GM12878 (cell line): ENCODE results near the gene LTB4R. TPM values are rescaled to one million over a fixed set of nuclear protein-coding genes. Genes with fewer than 3 reads are reported as not detected.

Experiments used
- ATAC-seq: fragments of 200-7000 bp; cut with Tn5 transposase; 3 replicates; pipeline ENCODE4 v1.9.1; 2020; ENCODE audit warnings: mild to moderate bottlenecking, moderate library complexity
- BruUV-seq: library from RNA; stranded (reverse); fragments of 400-500 nt; replicated peaks from 2 replicates; lab custom pipeline; 2021; lab: Mats Ljungman, UMichigan
- CTCF ChIA-PET: fragments of 300-600 bp; sonication (Branson Sonifier 250); formaldehyde crosslinking; extraction: SDS; loops from one replicate; lab custom pipeline; 2021; ENCODE audit warnings: inconsistent platforms; lab: Yijun Ruan, JAX
- POLR2A ChIA-PET: fragments of 350-600 bp; formaldehyde crosslinking; extraction: SDS; loops from one replicate; lab custom pipeline; 2021; ENCODE audit warnings: inconsistent platforms; lab: Charles Lee
- RAD21 ChIA-PET: fragments of 300-600 bp; sonication (Branson Sonifier 250); formaldehyde crosslinking; loops from one replicate; lab custom pipeline; 2023; ENCODE audit warnings: antibody characterized with exemption; ENCODE audit not compliant: unreplicated experiment; lab: Charles Lee
- SMC1A ChIA-PET: fragments of 300-600 bp; sonication (Branson Sonifier 250); formaldehyde crosslinking; loops from one replicate; lab custom pipeline; 2023; ENCODE audit not compliant: unreplicated experiment, uncharacterized antibody; lab: Charles Lee
- DNase-seq: peaks from one replicate; pipeline ENCODE4 v3.0.0-alpha.2; 2011; ENCODE audit warnings: low read depth, low spot score
- FAIRE-seq: peaks from 3 replicates; lab custom pipeline; 2011; peaks lifted over from hg19 to GRCh38; lab: Jason Lieb, UNC
- H2AFZ ChIP-seq: 2 replicates; pipeline ENCODE4 v1.6.0; 2011; ENCODE audit warnings: low read depth, low read length, control low read depth; ENCODE audit not compliant: control insufficient read depth
- H3K27ac ChIP-seq: 2 replicates; pipeline ENCODE4 v1.5.1; 2011; ENCODE audit warnings: control low read depth; ENCODE audit not compliant: control insufficient read depth, insufficient read depth
- H3K27me3 ChIP-seq, 2 experiments: replicated peaks in 1 of 2; 2 replicates each; pipeline versions ENCODE4 v1.6.0 to v1.6.1; 2011; ENCODE audit warnings: low read length in 1 of 2; ENCODE audit not compliant: control insufficient read depth in 2 of 2, insufficient read depth in 2 of 2
- H3K36me3 ChIP-seq, 2 experiments: 2 replicates each; pipeline ENCODE4 v1.5.1; 2011; ENCODE audit warnings: low read length in 1 of 2; ENCODE audit not compliant: control insufficient read depth in 2 of 2, insufficient read depth in 2 of 2
- H3K4me1 ChIP-seq: 2 replicates; pipeline ENCODE4 v1.6.1; 2011; ENCODE audit warnings: mild to moderate bottlenecking, low read length, moderate library complexity, mixed read lengths; ENCODE audit not compliant: control insufficient read depth, insufficient read depth
- H3K4me2 ChIP-seq: 2 replicates; pipeline ENCODE4 v1.6.0; 2011; ENCODE audit warnings: control low read depth; ENCODE audit not compliant: control insufficient read depth, insufficient read depth
- H3K4me3 ChIP-seq: fragments of 200-600 bp; sonication (generic); 2 replicates; pipeline ENCODE4 v1.5.1; 2016
- H3K79me2 ChIP-seq: 2 replicates; pipeline ENCODE4 v1.6.0; 2011; ENCODE audit warnings: low read length; ENCODE audit not compliant: control insufficient read depth, insufficient read depth
- H3K9ac ChIP-seq: 2 replicates; pipeline ENCODE4 v1.8.0; 2011; ENCODE audit warnings: low read length, control low read depth, mixed read lengths; ENCODE audit not compliant: control insufficient read depth, insufficient read depth
- H3K9me3 ChIP-seq: replicated peaks from 3 replicates; pipeline ENCODE4 v1.5.1; 2011; ENCODE audit warnings: mild to moderate bottlenecking, low read length; ENCODE audit not compliant: control insufficient read depth, insufficient read depth
- H4K20me1 ChIP-seq: 2 replicates; pipeline ENCODE4 v1.6.0; 2011; ENCODE audit not compliant: control insufficient read depth, insufficient read depth
- SREBF1 ChIP-seq: IDR thresholded peaks from 2 replicates; pipeline ENCODE4 v1.6.1; 2012; ENCODE audit warnings: mild to moderate bottlenecking, low read length
- WGBS: methylation state at CpG from one replicate; pipeline ENCODE4 v1.1.6; 2016; ENCODE audit warnings: low lambda C conversion rate; ENCODE audit not compliant: insufficient replicate concordance, insufficient coverage; ENCODE audit errors: missing lambda C conversion rate; 5-methylcytosine and 5-hydroxymethylcytosine counted together
- in situ Hi-C: fragments of 300-500 bp; cut with MboI; formaldehyde crosslinking; loops from 9 replicates; pipeline ENCODE4 v1.14.3; 2018; ENCODE audit warnings: mixed read lengths
- intact Hi-C: fragments of 100-400 bp; cut with micrococcal nuclease; formaldehyde crosslinking; loops from one replicate; pipeline ENCODE4 v1.14.2; 2022; ENCODE audit not compliant: unreplicated experiment
- polyA plus RNA-seq, 11 experiments: library from polyadenylated mRNA; depleted of rRNA in 4 of 11; unstranded in 6 of 11; stranded (reverse) in 5 of 11; fragments of >200 nt; fragmentation: Nextera tagmentation in 4 of 11; fragmentation: Illumina TruSeq in 1 of 11; extraction: Ambion mirVana in 4 of 11; extraction: Trizol in 1 of 11; gene quantifications; 1 replicate in 1 of 11; 2 replicates in 10 of 11; pipeline versions ENCODE4 v1.2.1 to v1.2.3, GENCODE V29; 2011 to 2016; ENCODE audit warnings: inconsistent platforms in 2 of 11, missing spikeins in 2 of 11, low read depth in 1 of 11
- total RNA-seq, 4 experiments: library from RNA; depleted of rRNA in 3 of 4; stranded (reverse); fragments of >200 nt in 3 of 4; fragmentation: Illumina TruSeq in 1 of 4; extraction: Trizol in 1 of 4; gene quantifications; 2 replicates each; pipeline versions ENCODE4 v1.2.1 to v1.2.3, GENCODE V29; 2013 to 2021
- TF ChIP-seq, protein P1 (sequence below): IDR thresholded peaks from 2 replicates; pipeline ENCODE4 v1.6.1; 2012; ENCODE audit warnings: mild to moderate bottlenecking, low read depth, low read length
- TF ChIP-seq, protein P2 (sequence below): fragments of 450-650 bp; formaldehyde crosslinking; IDR thresholded peaks from 2 replicates; pipeline ENCODE4 v1.4.0; 2020; ENCODE audit warnings: mild to moderate bottlenecking, moderate library complexity
- TF ChIP-seq, protein P3 (sequence below): fragments of 450-650 bp; IDR thresholded peaks from 2 replicates; pipeline ENCODE4 v1.6.1; 2014; ENCODE audit warnings: mild to moderate bottlenecking

Gene LTB4R
- total and polyA plus RNA-seq, 10 of the 15 experiments (the other 5 are each of a cell fraction or from before 2014, with no cell fraction given): 1.2 to 14.0 (median 4.0) TPM

DNA sequence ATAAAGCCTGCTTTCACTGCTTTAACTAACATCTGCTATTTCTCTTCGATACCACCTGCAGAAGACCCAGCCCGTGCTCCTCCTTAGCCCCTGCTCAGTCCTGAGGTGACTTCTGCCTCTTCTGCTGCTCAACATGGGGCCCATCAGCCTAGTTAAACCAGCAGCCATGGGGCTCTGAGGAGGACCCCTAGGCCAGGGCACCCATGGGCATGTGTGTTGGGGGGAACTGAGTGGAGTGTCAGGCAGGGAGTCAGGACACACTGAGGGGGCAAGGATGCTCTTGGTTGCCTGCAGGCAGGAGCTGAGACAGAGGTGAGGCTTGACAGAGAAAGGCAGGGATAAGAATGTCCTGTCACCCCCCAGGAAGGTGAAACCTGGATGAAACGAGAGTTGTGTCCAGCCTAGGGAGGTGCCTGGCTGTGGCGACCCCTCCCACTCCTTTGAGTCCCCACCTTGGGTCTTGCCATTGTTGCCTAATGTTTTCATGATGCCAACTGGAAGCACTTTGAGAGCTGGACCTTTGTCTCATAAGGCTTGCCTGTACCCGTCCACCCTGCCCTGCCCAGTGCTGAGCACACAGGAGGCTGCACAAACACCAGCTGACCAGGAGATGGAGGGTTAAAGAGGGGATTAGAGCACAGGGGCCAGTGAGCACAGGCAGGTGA, 27.4 kb upstream of the LTB4R start:
- no TSS peak for BruUV-seq
- intact Hi-C loops: no loop called here
- WGBS: 80% methylated on average over 5 of the region's 5 CpGs
- Histone ChIP-seq H3K27ac (no peak overlapping the region), H2AFZ (no peak overlapping the region), H3K9me3 (no peaks in the 10 kb centered on the region), H3K4me3 (no peak overlapping the region), H3K4me1 (peaks cover 14% of the 10 kb centered on the region), H4K20me1 (no peaks in the 10 kb centered on the region), H3K9ac (no peak overlapping the region), H3K4me2 (no peak overlapping the region), H3K79me2 (no peaks in the 10 kb centered on the region; the same call in 1 of the 2 replicates), H3K36me3 (no peaks in the 10 kb centered on the region)
- DNase-seq (no peak), ATAC-seq (no peak), FAIRE-seq (no peak)
- CTCF ChIA-PET: interaction anchor here (1.2 to 17.1 kb wide), 4 partner anchors 11 to 148 kb away, joined by 3 to 269 read pairs (median 135); partner anchors contain the start of genes CIDEB, DHRS1, NOP9 and TINF2
- POLR2A ChIA-PET: interaction anchor here (1.6 to 2.4 kb wide), 2 partner anchors 9 to 10 kb away, joined by 3 to 12 read pairs; no protein-coding TSS in a partner anchor
- in situ Hi-C loops: no loop called here
- TF ChIP-seq SREBF1: no peak
- TF ChIP-seq, all 136 proteins: peak for 0
- no peaks in the 10 kb centered on the region for H3K27me3 ChIP-seq
- RAD21 ChIA-PET: interaction anchor here (1.5 kb wide), 1 partner anchor 41 kb away, joined by 4 read pairs; the partner anchor contains the start of gene TINF2
- SMC1A ChIA-PET: interaction anchor here (1.1 to 11.8 kb wide), 4 partner anchors 10 to 40 kb away, joined by 3 to 115 read pairs (median 4); partner anchors contain the start of genes DHRS1 and NOP9

DNA sequence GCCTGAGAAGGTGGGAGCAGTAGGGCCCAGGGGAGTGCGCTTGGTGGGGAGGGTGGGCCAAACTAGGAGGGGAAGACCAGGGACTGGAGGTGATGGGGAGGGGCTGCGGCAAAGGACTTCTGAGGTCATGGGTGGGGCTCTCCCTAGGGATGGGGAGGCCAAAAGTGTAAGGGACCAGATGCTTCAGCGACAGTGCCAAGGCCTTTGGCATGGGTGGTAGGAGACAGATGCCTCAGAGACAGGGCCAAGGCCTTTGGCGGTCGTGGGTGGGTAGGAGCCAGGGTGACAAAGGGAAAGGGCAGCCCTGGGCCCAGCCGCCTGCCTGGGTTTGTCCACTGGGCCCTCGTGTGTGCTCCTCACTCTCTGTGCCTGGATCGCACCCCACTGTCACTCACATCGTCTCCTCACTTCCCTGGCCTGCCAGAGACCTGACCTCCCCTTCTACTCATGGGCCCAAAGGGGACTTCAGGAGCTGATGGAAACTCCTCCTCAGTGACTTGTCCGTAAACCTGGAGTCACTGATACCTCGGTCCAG, 26.7 kb upstream of the LTB4R start:
- WGBS: 75% methylated on average over 10 of the region's 11 CpGs
- RAD21 ChIA-PET: interaction anchor here (0.7 to 1.5 kb wide), 2 partner anchors 11 to 42 kb away, joined by 3 to 4 read pairs; partner anchors contain the start of gene TINF2
- SMC1A ChIA-PET: interaction anchor here (1.9 to 11.8 kb wide), 2 partner anchors 10 to 13 kb away, joined by 5 to 115 read pairs; partner anchors contain the start of genes DHRS1 and NOP9
- no peak overlapping the region for H3K4me3 ChIP-seq
- in situ Hi-C loops: no loop called here
- POLR2A ChIA-PET: interaction anchor here (2.4 kb wide), 1 partner anchor 10 kb away, joined by 12 read pairs; no protein-coding TSS in a partner anchor
- DNase-seq: no peak
- no peaks in the 10 kb centered on the region; the same call in 1 of the 2 replicates for H3K79me2 ChIP-seq
- H3K36me3 ChIP-seq: no peaks in the 10 kb centered on the region; a peak in 1 of 4 replicates
- no peaks in the 10 kb centered on the region for H4K20me1 ChIP-seq
- no peak for ATAC-seq
- FAIRE-seq: no peak
- no peak overlapping the region for H2AFZ ChIP-seq
- BruUV-seq: no TSS peak
- intact Hi-C loops: no loop called here
- H3K4me2 ChIP-seq: no peak overlapping the region
- no peaks in the 10 kb centered on the region for H3K9me3 ChIP-seq
- no peaks in the 10 kb centered on the region for H3K27me3 ChIP-seq
- H3K9ac ChIP-seq: no peak overlapping the region
- H3K27ac ChIP-seq: no peak overlapping the region
- CTCF ChIA-PET: interaction anchor here (1.6 to 17.1 kb wide), 3 partner anchors 10 to 39 kb away, joined by 4 to 269 read pairs (median 266); partner anchors contain the start of genes CIDEB, DHRS1, NOP9 and TINF2
- peaks cover 11% of the 10 kb centered on the region for H3K4me1 ChIP-seq
- TF ChIP-seq, protein P1, sequence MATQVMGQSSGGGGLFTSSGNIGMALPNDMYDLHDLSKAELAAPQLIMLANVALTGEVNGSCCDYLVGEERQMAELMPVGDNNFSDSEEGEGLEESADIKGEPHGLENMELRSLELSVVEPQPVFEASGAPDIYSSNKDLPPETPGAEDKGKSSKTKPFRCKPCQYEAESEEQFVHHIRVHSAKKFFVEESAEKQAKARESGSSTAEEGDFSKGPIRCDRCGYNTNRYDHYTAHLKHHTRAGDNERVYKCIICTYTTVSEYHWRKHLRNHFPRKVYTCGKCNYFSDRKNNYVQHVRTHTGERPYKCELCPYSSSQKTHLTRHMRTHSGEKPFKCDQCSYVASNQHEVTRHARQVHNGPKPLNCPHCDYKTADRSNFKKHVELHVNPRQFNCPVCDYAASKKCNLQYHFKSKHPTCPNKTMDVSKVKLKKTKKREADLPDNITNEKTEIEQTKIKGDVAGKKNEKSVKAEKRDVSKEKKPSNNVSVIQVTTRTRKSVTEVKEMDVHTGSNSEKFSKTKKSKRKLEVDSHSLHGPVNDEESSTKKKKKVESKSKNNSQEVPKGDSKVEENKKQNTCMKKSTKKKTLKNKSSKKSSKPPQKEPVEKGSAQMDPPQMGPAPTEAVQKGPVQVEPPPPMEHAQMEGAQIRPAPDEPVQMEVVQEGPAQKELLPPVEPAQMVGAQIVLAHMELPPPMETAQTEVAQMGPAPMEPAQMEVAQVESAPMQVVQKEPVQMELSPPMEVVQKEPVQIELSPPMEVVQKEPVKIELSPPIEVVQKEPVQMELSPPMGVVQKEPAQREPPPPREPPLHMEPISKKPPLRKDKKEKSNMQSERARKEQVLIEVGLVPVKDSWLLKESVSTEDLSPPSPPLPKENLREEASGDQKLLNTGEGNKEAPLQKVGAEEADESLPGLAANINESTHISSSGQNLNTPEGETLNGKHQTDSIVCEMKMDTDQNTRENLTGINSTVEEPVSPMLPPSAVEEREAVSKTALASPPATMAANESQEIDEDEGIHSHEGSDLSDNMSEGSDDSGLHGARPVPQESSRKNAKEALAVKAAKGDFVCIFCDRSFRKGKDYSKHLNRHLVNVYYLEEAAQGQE: no peak
- TF ChIP-seq, protein P2, sequence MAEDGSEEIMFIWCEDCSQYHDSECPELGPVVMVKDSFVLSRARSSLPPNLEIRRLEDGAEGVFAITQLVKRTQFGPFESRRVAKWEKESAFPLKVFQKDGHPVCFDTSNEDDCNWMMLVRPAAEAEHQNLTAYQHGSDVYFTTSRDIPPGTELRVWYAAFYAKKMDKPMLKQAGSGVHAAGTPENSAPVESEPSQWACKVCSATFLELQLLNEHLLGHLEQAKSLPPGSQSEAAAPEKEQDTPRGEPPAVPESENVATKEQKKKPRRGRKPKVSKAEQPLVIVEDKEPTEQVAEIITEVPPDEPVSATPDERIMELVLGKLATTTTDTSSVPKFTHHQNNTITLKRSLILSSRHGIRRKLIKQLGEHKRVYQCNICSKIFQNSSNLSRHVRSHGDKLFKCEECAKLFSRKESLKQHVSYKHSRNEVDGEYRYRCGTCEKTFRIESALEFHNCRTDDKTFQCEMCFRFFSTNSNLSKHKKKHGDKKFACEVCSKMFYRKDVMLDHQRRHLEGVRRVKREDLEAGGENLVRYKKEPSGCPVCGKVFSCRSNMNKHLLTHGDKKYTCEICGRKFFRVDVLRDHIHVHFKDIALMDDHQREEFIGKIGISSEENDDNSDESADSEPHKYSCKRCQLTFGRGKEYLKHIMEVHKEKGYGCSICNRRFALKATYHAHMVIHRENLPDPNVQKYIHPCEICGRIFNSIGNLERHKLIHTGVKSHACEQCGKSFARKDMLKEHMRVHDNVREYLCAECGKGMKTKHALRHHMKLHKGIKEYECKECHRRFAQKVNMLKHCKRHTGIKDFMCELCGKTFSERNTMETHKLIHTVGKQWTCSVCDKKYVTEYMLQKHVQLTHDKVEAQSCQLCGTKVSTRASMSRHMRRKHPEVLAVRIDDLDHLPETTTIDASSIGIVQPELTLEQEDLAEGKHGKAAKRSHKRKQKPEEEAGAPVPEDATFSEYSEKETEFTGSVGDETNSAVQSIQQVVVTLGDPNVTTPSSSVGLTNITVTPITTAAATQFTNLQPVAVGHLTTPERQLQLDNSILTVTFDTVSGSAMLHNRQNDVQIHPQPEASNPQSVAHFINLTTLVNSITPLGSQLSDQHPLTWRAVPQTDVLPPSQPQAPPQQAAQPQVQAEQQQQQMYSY: no peak
- TF ChIP-seq, protein P3, sequence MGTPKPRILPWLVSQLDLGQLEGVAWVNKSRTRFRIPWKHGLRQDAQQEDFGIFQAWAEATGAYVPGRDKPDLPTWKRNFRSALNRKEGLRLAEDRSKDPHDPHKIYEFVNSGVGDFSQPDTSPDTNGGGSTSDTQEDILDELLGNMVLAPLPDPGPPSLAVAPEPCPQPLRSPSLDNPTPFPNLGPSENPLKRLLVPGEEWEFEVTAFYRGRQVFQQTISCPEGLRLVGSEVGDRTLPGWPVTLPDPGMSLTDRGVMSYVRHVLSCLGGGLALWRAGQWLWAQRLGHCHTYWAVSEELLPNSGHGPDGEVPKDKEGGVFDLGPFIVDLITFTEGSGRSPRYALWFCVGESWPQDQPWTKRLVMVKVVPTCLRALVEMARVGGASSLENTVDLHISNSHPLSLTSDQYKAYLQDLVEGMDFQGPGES: no peak
